Measurements from ENCODE around the gene ATP8A1.

ATP8A1 gene

GRCh38 chr4:42568610-42569207, 88.2 kb downstream of the ATP8A1 start:
- peak; percentile 33 for DNase-seq (ENCODE audit: low read depth)

DNA sequence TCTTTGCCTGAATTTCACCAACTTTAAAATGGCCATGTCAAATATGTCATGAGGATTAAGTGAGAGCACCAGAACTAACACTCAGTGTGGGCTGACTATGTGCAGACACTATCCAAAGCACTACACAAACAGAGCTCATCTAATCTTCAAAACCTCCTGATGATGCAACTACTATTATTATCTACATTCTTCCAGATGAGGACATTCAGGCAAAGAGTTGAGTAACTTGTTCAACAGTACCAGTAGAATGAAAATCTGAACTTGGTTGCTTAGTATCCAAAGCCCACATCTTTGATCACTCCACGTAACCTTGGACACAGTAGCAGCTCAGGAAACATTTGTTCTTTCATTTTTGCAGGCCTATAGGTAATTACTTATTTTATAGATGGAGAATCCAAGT, 90.1 kb downstream of the ATP8A1 start:
- DNase-seq (ENCODE audit: low read depth) = no peak

GRCh38 chr4:42562016-42562415, 94.9 kb downstream of the ATP8A1 start:
- no peak for DNase-seq (ENCODE audit: low read depth)

GRCh38 chr4:42561031-42561430, 95.9 kb downstream of the ATP8A1 start:
- DNase-seq (ENCODE audit: low read depth) = no peak

GRCh38 chr4:42560467-42560861, 96.4 kb downstream of the ATP8A1 start:
- DNase-seq (ENCODE audit: low read depth) = no peak

GRCh38 chr4:42558156-42558555, 98.7 kb downstream of the ATP8A1 start:
- DNase-seq (ENCODE audit: low read depth) = no peak

GRCh38 chr4:42555828-42556227, 101.1 kb downstream of the ATP8A1 start:
- peak; percentile 3 for DNase-seq (ENCODE audit: low read depth)

DNA sequence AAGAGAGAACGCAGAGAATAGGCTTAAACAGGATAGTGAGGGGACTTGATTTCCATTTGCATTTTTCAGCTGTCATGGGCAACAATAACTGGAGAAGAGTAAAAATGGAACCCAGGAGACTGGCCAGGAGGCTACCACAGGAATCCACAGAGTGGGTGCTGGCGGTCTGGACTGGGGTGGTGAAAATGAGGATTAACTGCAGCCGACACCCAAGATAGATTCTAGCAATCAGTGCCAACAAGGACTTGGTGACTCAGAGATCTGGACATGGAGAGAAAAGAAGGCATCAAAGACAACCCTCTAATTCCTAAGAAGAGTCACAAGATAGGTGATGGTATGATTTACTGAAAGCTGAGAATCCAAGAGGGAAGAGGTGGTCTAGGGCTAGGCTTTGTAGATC, 102.8 kb downstream of the ATP8A1 start:
- DNase-seq (ENCODE audit: low read depth) = no peak

- DNase-seq (ENCODE audit: low read depth) = no peak
These were observed 107.0 kb downstream of the ATP8A1 start for GRCh38 chr4:42549896-42550295.

GRCh38 chr4:42547805-42548204, 109.1 kb downstream of the ATP8A1 start:
- no peak for DNase-seq (ENCODE audit: low read depth)

GRCh38 chr4:42543762-42544161, 113.1 kb downstream of the ATP8A1 start:
- DNase-seq (ENCODE audit: low read depth) = no peak

DNA sequence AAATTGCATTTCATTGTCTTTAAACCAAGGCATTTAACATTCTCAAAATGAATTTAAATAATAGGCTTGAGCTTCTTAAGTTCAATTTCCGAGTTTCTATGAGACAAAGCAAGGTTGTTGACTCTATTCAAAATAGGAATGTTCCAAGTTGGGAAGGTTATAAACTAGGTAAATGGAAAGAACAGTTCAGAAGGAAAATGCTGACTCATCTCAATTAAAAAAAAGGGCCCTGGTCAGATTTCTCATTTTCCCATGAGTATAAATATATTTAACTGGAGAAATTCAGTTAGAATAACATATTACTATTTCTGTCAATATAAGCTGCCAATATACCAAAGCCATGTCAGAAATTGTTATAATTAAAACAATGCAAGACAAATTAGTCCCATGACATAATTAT, 113.8 kb downstream of the ATP8A1 start:
- DNase-seq (ENCODE audit: low read depth) = no peak

- no peak for DNase-seq (ENCODE audit: low read depth)
These were observed 115.3 kb downstream of the ATP8A1 start for GRCh38 chr4:42541647-42542046.

GRCh38 chr4:42533042-42533441, 123.9 kb downstream of the ATP8A1 start:
- no peak for DNase-seq (ENCODE audit: low read depth)

GRCh38 chr4:42531341-42532030, 125.4 kb downstream of the ATP8A1 start:
- DNase-seq (ENCODE audit: low read depth) = no peak

DNA sequence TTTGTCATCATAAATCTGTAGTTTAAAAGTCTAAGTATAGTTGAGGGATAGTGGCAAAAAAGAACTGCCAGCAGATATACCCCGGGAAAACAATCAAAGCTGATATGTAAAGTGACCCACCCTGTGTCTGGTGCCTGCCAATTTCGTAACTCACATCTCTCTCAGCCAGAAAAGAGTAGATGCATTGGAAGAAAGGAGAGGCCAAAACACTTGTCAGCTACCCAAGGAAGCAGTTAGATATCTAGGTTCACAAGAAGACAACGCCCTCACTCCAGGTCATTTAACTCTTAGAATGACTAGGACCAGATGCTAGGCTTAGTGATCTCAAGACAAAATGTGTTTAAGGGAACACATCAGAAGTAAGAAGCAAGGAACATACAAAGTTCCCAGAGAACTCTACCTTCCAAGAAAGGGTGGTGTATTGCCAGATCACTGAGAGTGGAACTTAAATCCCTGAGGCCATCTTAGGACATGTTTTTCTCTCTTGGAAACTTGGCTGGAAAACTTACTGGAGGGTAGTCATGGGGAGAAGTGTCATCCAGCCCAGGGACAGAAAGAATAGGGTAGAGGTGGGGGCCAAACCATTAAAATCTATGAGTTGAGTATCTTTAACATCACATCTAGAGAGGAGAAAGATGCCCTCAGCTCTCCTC, 133.7 kb downstream of the ATP8A1 start:
- no peak for DNase-seq (ENCODE audit: low read depth)

GRCh38 chr4:42519803-42520417, 137.0 kb downstream of the ATP8A1 start:
- peak; percentile 13 for DNase-seq (ENCODE audit: low read depth)

- no peak for DNase-seq (ENCODE audit: low read depth)
These were observed 141.6 kb downstream of the ATP8A1 start for GRCh38 chr4:42515156-42515884.

- no peak for DNase-seq (ENCODE audit: low read depth)
These were observed 143.0 kb downstream of the ATP8A1 start for GRCh38 chr4:42513748-42514492.

GRCh38 chr4:42512226-42512625, 144.7 kb downstream of the ATP8A1 start:
- DNase-seq (ENCODE audit: low read depth) = no peak

GRCh38 chr4:42510225-42510624, 146.7 kb downstream of the ATP8A1 start:
- DNase-seq (ENCODE audit: low read depth) = no peak
